WERI-Rb-1 (cell line): ENCODE data around the gene MSH4.
"Not testable (repeated sequence)": the region's sequence is repeated elsewhere in the genome, so short reads cannot be mapped to it uniquely, and the experiment has no call there.

ENCODE experiments used
- DNase-seq: peaks from one replicate; pipeline ENCODE4 v3.0.0-alpha.2; 2020
- H3K27ac ChIP-seq: fragments of 250-450 bp; sonication (Bioruptor Pico); 2 replicates; pipeline ENCODE4 v1.5.1; 2020; ENCODE audit warnings: mild to moderate bottlenecking, moderate library complexity
- H3K27me3 ChIP-seq: fragments of 250-450 bp; sonication (Bioruptor Pico); 2 replicates; pipeline ENCODE4 v1.5.1; 2021; ENCODE audit warnings: mild to moderate bottlenecking, low read depth, moderate library complexity; ENCODE audit not compliant: insufficient read depth, severe bottlenecking
- H3K36me3 ChIP-seq: fragments of 250-450 bp; sonication (Bioruptor Pico); 2 replicates; pipeline ENCODE4 v1.5.1; 2020; ENCODE audit warnings: mild to moderate bottlenecking, moderate library complexity
- H3K4me3 ChIP-seq: 2 replicates; pipeline ENCODE4 v1.5.1; 2011; ENCODE audit warnings: low read depth, mild to moderate bottlenecking, control low read depth, low read length
- H3K9me3 ChIP-seq: fragments of 250-450 bp; sonication (Bioruptor Pico); 2 replicates; pipeline ENCODE4 v1.5.1; 2021; ENCODE audit warnings: mild to moderate bottlenecking, moderate library complexity; ENCODE audit not compliant: severe bottlenecking
- CTCF ChIP-seq: IDR thresholded peaks from 2 replicates; pipeline ENCODE4 v1.5.1; 2011; ENCODE audit warnings: low read depth, mild to moderate bottlenecking, control low read depth, inconsistent platforms, low read length

The MSH4 gene

GRCh38 chr1:75792091-75792490 lies 4.6 kb upstream of the MSH4 start:
- Histone ChIP-seq H3K36me3 (peaks cover 95% of the 10 kb centered on the region), H3K4me3 (no peak overlapping the region), H3K27ac (no peak overlapping the region), H3K9me3 (no peaks in the 10 kb centered on the region), H3K27me3 (no peaks in the 10 kb centered on the region)
- DNase-seq: no peak
- TF ChIP-seq CTCF: no peak

- no peak for TF ChIP-seq CTCF
- DNase-seq: no peak
- H3K27me3 ChIP-seq: no peaks in the 10 kb centered on the region
- peaks cover 72% of the 10 kb centered on the region for H3K36me3 ChIP-seq
- H3K9me3 ChIP-seq: no peaks in the 10 kb centered on the region
- H3K27ac ChIP-seq: no peak overlapping the region
- no peak overlapping the region for H3K4me3 ChIP-seq
These were observed 2.3 kb upstream of the MSH4 start for GRCh38 chr1:75794382-75794781.

- no peak for DNase-seq
- Histone ChIP-seq H3K9me3 (no peaks in the 10 kb centered on the region), H3K27me3 (no peaks in the 10 kb centered on the region), H3K36me3 (peaks cover 58% of the 10 kb centered on the region), H3K4me3 (no peak overlapping the region), H3K27ac (no peak overlapping the region)
- no peak for TF ChIP-seq CTCF
These were observed 934 bp upstream of the MSH4 start for GRCh38 chr1:75795703-75796193.

GRCh38 chr1:75797273-75797588 lies 549 bp downstream of the MSH4 start:
- H3K27ac ChIP-seq: no peak overlapping the region
- DNase-seq: no peak
- H3K27me3 ChIP-seq: no peaks in the 10 kb centered on the region
- no peak overlapping the region for H3K4me3 ChIP-seq
- TF ChIP-seq CTCF: no peak
- peaks cover 43% of the 10 kb centered on the region for H3K36me3 ChIP-seq
- no peaks in the 10 kb centered on the region for H3K9me3 ChIP-seq

- H3K9me3 ChIP-seq: no peaks in the 10 kb centered on the region
- DNase-seq: no peak
- H3K27me3 ChIP-seq: no peaks in the 10 kb centered on the region
- H3K27ac ChIP-seq: no peak overlapping the region
- no peak overlapping the region for H3K4me3 ChIP-seq
- H3K36me3 ChIP-seq: peaks cover 38% of the 10 kb centered on the region
- no peak for TF ChIP-seq CTCF
These were observed 1.0 kb downstream of the MSH4 start for GRCh38 chr1:75797606-75798216.

- not testable (repeated sequence) for H3K27ac ChIP-seq, H3K27me3 ChIP-seq, DNase-seq, H3K4me3 ChIP-seq, H3K9me3 ChIP-seq, H3K36me3 ChIP-seq
These were observed 4.8 kb downstream of the MSH4 start for GRCh38 chr1:75801480-75801879.
